HepG2 (cell line): Measurements from ENCODE around the gene SLC41A1. TPM values are rescaled to one million over a fixed set of nuclear protein-coding genes. Genes with fewer than 3 reads are reported as not detected.
A peak's percentile ranks its signal among the peaks of the same experiment; 100 is the strongest.

Experiments
- ASH2L ChIP-seq: fragments of 300-600, 200-600 bp; sonication (generic); IDR thresholded peaks from 2 replicates; pipeline ENCODE4 v1.7.0; 2017; ENCODE audit warnings: low read depth, mild to moderate bottlenecking, moderate library complexity, mixed read lengths, low read length; ENCODE audit not compliant: insufficient read length
- BORCS8-MEF2B ChIP-seq: sonication (generic); formaldehyde crosslinking; IDR thresholded peaks from 2 replicates; pipeline ENCODE4 v1.8.0; 2022; ENCODE audit warnings: mild to moderate bottlenecking, missing genetic modification reagents
- ELF3 ChIP-seq: IDR thresholded peaks from 2 replicates; pipeline ENCODE4 v1.6.1; 2016; ENCODE audit warnings: missing genetic modification reagents, missing compliant biosample characterization
- GATAD1 ChIP-seq: IDR thresholded peaks from 2 replicates; pipeline ENCODE4 v1.6.1; 2016; ENCODE audit warnings: missing genetic modification reagents, missing compliant biosample characterization
- HOXA5 ChIP-seq: sonication (generic); formaldehyde crosslinking; IDR thresholded peaks from 2 replicates; pipeline ENCODE4 v1.4.0; 2020; ENCODE audit warnings: missing genetic modification reagents
- IRF2 ChIP-seq: IDR thresholded peaks from 2 replicates; pipeline ENCODE4 v1.6.1; 2018; ENCODE audit warnings: missing genetic modification reagents, missing compliant biosample characterization
- KDM2A ChIP-seq: sonication (generic); formaldehyde crosslinking; IDR thresholded peaks from 2 replicates; pipeline ENCODE4 v1.4.0; 2020; ENCODE audit warnings: low read depth, missing genetic modification reagents, borderline replicate concordance
- NFYB ChIP-seq: sonication (generic); formaldehyde crosslinking; IDR thresholded peaks from 2 replicates; pipeline ENCODE4 v1.4.0; 2020; ENCODE audit warnings: missing genetic modification reagents
- NFYC ChIP-seq: IDR thresholded peaks from 2 replicates; pipeline ENCODE4 v1.6.1; 2016; ENCODE audit warnings: missing genetic modification reagents, missing compliant biosample characterization
- NPAS2 ChIP-seq: sonication (generic); formaldehyde crosslinking; IDR thresholded peaks from 2 replicates; pipeline ENCODE4 v1.8.0; 2022; ENCODE audit warnings: mild to moderate bottlenecking, missing genetic modification reagents, borderline replicate concordance
- PHF8 ChIP-seq: sonication (generic); formaldehyde crosslinking; IDR thresholded peaks from 2 replicates; pipeline ENCODE4 v1.5.0; 2020; ENCODE audit warnings: missing genetic modification reagents
- PLRG1 ChIP-seq: fragments of 450-650 bp; conservative IDR thresholded peaks from 2 replicates; pipeline ENCODE4 v1.6.1; 2016
- PRDM10 ChIP-seq: sonication (generic); formaldehyde crosslinking; IDR thresholded peaks from 2 replicates; pipeline ENCODE4 v1.4.0; 2020; ENCODE audit warnings: low read depth, missing genetic modification reagents
- RORA ChIP-seq: sonication (generic); formaldehyde crosslinking; IDR thresholded peaks from 2 replicates; pipeline ENCODE4 v1.5.0; 2020; ENCODE audit warnings: mild to moderate bottlenecking, missing genetic modification reagents, moderate library complexity
- SAP130 ChIP-seq: IDR thresholded peaks from 2 replicates; pipeline ENCODE4 v1.6.1; 2016; ENCODE audit warnings: low read depth
- SOX5 ChIP-seq: IDR thresholded peaks from 2 replicates; pipeline ENCODE4 v1.6.1; 2016; ENCODE audit warnings: borderline replicate concordance
- SRSF9 ChIP-seq: fragments of 200-400 bp; formaldehyde crosslinking; IDR thresholded peaks from 2 replicates; pipeline ENCODE4 v1.6.1; 2018; ENCODE audit warnings: borderline replicate concordance, mild to moderate bottlenecking, low read depth, low read length; ENCODE audit not compliant: insufficient read depth, poor library complexity, severe bottlenecking
- TGIF2 ChIP-seq: IDR thresholded peaks from 2 replicates; pipeline ENCODE4 v1.6.1; 2016; ENCODE audit warnings: control low read depth, missing compliant biosample characterization
- ZNF142 ChIP-seq: sonication (generic); formaldehyde crosslinking; IDR thresholded peaks from 2 replicates; pipeline ENCODE4 v1.4.0; 2020; ENCODE audit warnings: missing genetic modification reagents
- ZNF24 ChIP-seq: fragments of 450-650 bp; IDR thresholded peaks from 2 replicates; pipeline ENCODE4 v1.6.1; 2017; ENCODE audit warnings: antibody characterized with exemption, mild to moderate bottlenecking
- ZNF3 ChIP-seq: IDR thresholded peaks from 2 replicates; pipeline ENCODE4 v1.7.0; 2017; ENCODE audit warnings: inconsistent platforms
- ZNF317 ChIP-seq: sonication (generic); formaldehyde crosslinking; IDR thresholded peaks from 2 replicates; pipeline ENCODE4 v1.5.0; 2020; ENCODE audit warnings: mild to moderate bottlenecking, missing genetic modification reagents
- polyA plus RNA-seq, 8 experiments: library from polyadenylated mRNA; depleted of rRNA in 3 of 8; stranded (reverse) in 7 of 8; unstranded in 1 of 8; fragments of >200 nt; fragmentation: Illumina TruSeq in 4 of 8; extraction: Trizol in 4 of 8; gene quantifications; 2 replicates each; pipeline versions ENCODE4 v1.2.1 to v1.2.3, GENCODE V29; 2011 to 2016; ENCODE audit warnings: low read depth in 4 of 8, missing spikeins in 1 of 8, mixed read lengths in 1 of 8; ENCODE audit not compliant: insufficient read depth in 1 of 8
- total RNA-seq, 5 experiments: library from RNA; depleted of rRNA; stranded (reverse); fragments of >200 nt; fragmentation: Illumina TruSeq; extraction: Trizol; gene quantifications; 2 replicates each; pipeline ENCODE4 v1.2.3, GENCODE V29; 2016; ENCODE audit warnings: low read depth in 1 of 5

Gene SLC41A1
- total and polyA plus RNA-seq, 2 of the 13 experiments (the other 11 are each of a cell fraction or from before 2014, with no cell fraction given), result 2.2 to 4.6 TPM

GRCh38 chr1:205750138-205751035 is 62.6 kb downstream of the SLC41A1 start, which contains the start of gene NUCKS1 (continued):
- TF ChIP-seq ZNF142 (no peak), ZNF24 (0 out of 2 replicates have a peak, but pooled peaks have one; percentile 2), PHF8 (CRISPR knock-in tag) (peak; percentile 46), ZNF317 (CRISPR knock-in tag) (peak; percentile 43; the same call in 1 of the 2 replicates), TGIF2 (peak; percentile 53; the same call in 1 of the 2 replicates), NFYC (CRISPR knock-in tag) (peak; percentile 96), PRDM10 (CRISPR knock-in tag) (peak; percentile 44; the same call in 1 of the 2 replicates), KDM2A (CRISPR knock-in tag) (peak; percentile 69), RORA (no peak), PLRG1 (no peak), GATAD1 (peak; percentile 85), ELF3 (CRISPR knock-in tag) (no peak; the same call in none of the 2 replicates), HOXA5 (CRISPR knock-in tag) (no peak), IRF2 (CRISPR knock-in tag) (peak; percentile 9; the same call in 1 of the 2 replicates), NFYB (CRISPR knock-in tag) (peak; percentile 96), SOX5 (CRISPR knock-in tag) (peak; percentile 26; the same call in 1 of the 2 replicates), ASH2L (peak; percentile 88), NPAS2 (CRISPR knock-in tag) (no peak), SAP130 (peak; percentile 64), SRSF9 (no peak), ZNF3 (CRISPR knock-in tag) (0 out of 2 replicates have a peak, but pooled peaks have one; percentile 15), BORCS8-MEF2B (no peak)
